ENCODE results near the gene MTERF2. TPM values are rescaled to one million over a fixed set of nuclear protein-coding genes. Genes with fewer than 3 reads are reported as not detected.
A peak's percentile ranks its signal among the peaks of the same experiment; 100 is the strongest.

Gene MTERF2
- total and polyA plus RNA-seq, 2 experiments from 2014 or later: 16.7 to 20.6 TPM

DNA sequence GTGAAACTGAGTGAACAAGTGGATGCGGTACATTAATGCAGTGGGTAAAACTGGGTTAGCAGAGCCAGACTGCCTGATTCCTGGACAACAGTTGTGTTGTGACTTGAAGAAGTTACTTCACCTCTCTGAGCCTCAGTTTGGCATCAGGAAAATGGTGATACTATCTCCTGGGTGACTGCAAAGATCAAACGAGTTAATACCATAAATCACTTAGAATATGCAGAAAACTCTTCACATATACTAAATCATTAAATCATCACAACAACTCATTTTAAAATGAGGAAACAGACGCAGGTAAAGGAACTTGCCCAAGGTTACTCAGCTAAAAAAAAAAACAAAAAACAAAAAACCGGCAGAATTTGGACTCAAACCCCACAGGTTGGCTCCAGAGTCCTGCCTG lies 811 bp downstream of the MTERF2 start:
- peak overlapping the region; percentile 88 for H3K4me2 ChIP-seq
- peak overlapping the region; percentile 54 for H2AFZ ChIP-seq
- no peaks in the 10 kb centered on the region for H3K36me3 ChIP-seq (replicated peaks; ENCODE audit: insufficient read depth, low read depth)
- DNase-seq (ENCODE audit: low spot score): no peak
- peak overlapping the region; percentile 86 for H3K27ac ChIP-seq
- 41% methylated on average over 4 of the region's 4 CpGs for WGBS (ENCODE audit: low lambda C conversion rate, missing lambda C conversion rate)
- peak overlapping the region; percentile 60 for H3K4me3 ChIP-seq
- no peaks in the 10 kb centered on the region for H3K9me3 ChIP-seq (ENCODE audit: low read depth)
- H4K20me1 ChIP-seq (ENCODE audit: insufficient read depth, poor library complexity, severe bottlenecking): no peaks in the 10 kb centered on the region
- H3K9me2 ChIP-seq (replicated peaks; ENCODE audit: insufficient read depth): no peaks in the 10 kb centered on the region
- TF ChIP-seq EZH2phosphoT487 (IDR thresholded peaks at IDR 0.05; ENCODE audit: low read depth, severe bottlenecking, unreplicated experiment) (no peak), EZH2 (IDR thresholded peaks at IDR 0.05; ENCODE audit: borderline replicate concordance) (no peak)
- TF ChIP-seq, protein P1, sequence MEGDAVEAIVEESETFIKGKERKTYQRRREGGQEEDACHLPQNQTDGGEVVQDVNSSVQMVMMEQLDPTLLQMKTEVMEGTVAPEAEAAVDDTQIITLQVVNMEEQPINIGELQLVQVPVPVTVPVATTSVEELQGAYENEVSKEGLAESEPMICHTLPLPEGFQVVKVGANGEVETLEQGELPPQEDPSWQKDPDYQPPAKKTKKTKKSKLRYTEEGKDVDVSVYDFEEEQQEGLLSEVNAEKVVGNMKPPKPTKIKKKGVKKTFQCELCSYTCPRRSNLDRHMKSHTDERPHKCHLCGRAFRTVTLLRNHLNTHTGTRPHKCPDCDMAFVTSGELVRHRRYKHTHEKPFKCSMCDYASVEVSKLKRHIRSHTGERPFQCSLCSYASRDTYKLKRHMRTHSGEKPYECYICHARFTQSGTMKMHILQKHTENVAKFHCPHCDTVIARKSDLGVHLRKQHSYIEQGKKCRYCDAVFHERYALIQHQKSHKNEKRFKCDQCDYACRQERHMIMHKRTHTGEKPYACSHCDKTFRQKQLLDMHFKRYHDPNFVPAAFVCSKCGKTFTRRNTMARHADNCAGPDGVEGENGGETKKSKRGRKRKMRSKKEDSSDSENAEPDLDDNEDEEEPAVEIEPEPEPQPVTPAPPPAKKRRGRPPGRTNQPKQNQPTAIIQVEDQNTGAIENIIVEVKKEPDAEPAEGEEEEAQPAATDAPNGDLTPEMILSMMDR (IDR thresholded peaks at IDR 0.05; ENCODE audit: poor library complexity): no peak
- peaks cover 29% of the 10 kb centered on the region for H3K4me1 ChIP-seq (ENCODE audit: insufficient read depth)
- no peaks in the 10 kb centered on the region for H3K27me3 ChIP-seq
- peaks cover 19% of the 10 kb centered on the region for H3K79me2 ChIP-seq

DNA sequence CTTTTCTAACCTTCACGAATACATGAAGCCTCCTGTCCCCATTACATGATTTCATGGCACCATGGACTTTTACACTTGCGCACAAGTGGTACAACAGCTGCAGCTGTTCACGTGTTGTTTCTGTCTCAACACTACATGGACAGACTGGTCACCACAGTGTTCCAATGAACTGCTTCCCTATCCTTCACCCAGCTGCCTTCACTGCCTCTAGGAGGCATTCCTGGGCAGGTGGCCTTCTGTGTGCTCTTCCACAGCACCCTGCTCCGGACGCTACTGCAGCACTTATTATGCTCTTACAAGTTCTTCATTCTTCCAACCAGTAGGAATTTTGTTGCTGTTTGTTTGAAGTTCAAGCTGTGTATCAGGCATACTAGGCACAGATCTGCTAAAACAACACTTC lies 1.5 kb downstream of the MTERF2 start:
- peaks cover 29% of the 10 kb centered on the region for H3K4me1 ChIP-seq (ENCODE audit: insufficient read depth)
- H3K36me3 ChIP-seq (replicated peaks; ENCODE audit: insufficient read depth, low read depth): no peaks in the 10 kb centered on the region
- H3K9me3 ChIP-seq (ENCODE audit: low read depth): no peaks in the 10 kb centered on the region
- H2AFZ ChIP-seq: no peak overlapping the region
- 87% methylated on average over 5 of the region's 5 CpGs for WGBS (ENCODE audit: low lambda C conversion rate, missing lambda C conversion rate)
- peaks cover 19% of the 10 kb centered on the region for H3K79me2 ChIP-seq
- H3K27me3 ChIP-seq: no peaks in the 10 kb centered on the region
- H3K4me3 ChIP-seq: no peak overlapping the region
- TF ChIP-seq EZH2 (IDR thresholded peaks at IDR 0.05; ENCODE audit: borderline replicate concordance): no peak
- TF ChIP-seq, protein P1 (IDR thresholded peaks at IDR 0.05; ENCODE audit: poor library complexity): no peak
- TF ChIP-seq EZH2phosphoT487 (IDR thresholded peaks at IDR 0.05; ENCODE audit: low read depth, severe bottlenecking, unreplicated experiment): no peak
- H3K4me2 ChIP-seq: peak overlapping the region; percentile 88
- no peaks in the 10 kb centered on the region for H3K9me2 ChIP-seq (replicated peaks; ENCODE audit: insufficient read depth)
- DNase-seq (ENCODE audit: low spot score): no peak
- no peak overlapping the region for H3K27ac ChIP-seq
- H4K20me1 ChIP-seq (ENCODE audit: insufficient read depth, poor library complexity, severe bottlenecking): no peaks in the 10 kb centered on the region

DNA sequence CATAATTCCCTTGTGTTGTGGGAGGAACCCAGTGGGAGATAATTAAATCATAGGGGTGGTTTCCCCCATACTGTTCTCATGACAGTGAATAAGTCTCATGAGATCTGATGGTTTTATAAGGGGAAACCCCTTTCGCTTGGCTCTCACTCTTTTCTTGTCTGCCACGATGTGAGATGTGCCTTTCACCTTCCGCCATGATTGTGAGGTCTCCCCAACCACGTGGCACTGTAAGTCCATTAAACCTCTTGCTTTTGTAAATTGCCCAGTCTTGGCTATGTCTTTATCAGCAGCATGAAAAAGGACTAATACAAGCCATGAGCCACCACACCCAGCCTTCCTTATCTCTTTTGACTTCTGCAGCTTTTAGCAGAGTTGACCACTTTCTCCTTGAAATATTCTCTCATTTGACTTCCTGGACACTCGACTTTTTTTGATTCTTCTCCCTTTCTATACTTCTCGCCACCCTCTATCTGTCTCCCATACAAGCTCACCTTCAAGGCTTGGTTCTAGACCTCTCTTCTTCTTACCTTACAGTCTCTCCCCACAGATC lies 2.3 kb downstream of the MTERF2 start:
- DNase-seq (ENCODE audit: low spot score): no peak
- Histone ChIP-seq H3K27me3 (no peaks in the 10 kb centered on the region), H3K9me3 (ENCODE audit: low read depth) (no peaks in the 10 kb centered on the region), H3K4me1 (ENCODE audit: insufficient read depth) (peaks cover 29% of the 10 kb centered on the region), H2AFZ (no peak overlapping the region), H3K79me2 (peaks cover 19% of the 10 kb centered on the region), H3K9me2 (replicated peaks; ENCODE audit: insufficient read depth) (no peaks in the 10 kb centered on the region), H3K4me2 (no peak overlapping the region), H3K4me3 (no peak overlapping the region), H4K20me1 (ENCODE audit: insufficient read depth, poor library complexity, severe bottlenecking) (no peaks in the 10 kb centered on the region), H3K36me3 (replicated peaks; ENCODE audit: insufficient read depth, low read depth) (no peaks in the 10 kb centered on the region), H3K27ac (no peak overlapping the region)
- TF ChIP-seq EZH2 (IDR thresholded peaks at IDR 0.05; ENCODE audit: borderline replicate concordance) (no peak), EZH2phosphoT487 (IDR thresholded peaks at IDR 0.05; ENCODE audit: low read depth, severe bottlenecking, unreplicated experiment) (no peak)
- TF ChIP-seq, protein P1 (IDR thresholded peaks at IDR 0.05; ENCODE audit: poor library complexity): no peak
- WGBS (ENCODE audit: low lambda C conversion rate, missing lambda C conversion rate): 98% methylated on average over 6 of the region's 6 CpGs
